ENCODE data around the gene VNN1.

VNN1 gene

DNA sequence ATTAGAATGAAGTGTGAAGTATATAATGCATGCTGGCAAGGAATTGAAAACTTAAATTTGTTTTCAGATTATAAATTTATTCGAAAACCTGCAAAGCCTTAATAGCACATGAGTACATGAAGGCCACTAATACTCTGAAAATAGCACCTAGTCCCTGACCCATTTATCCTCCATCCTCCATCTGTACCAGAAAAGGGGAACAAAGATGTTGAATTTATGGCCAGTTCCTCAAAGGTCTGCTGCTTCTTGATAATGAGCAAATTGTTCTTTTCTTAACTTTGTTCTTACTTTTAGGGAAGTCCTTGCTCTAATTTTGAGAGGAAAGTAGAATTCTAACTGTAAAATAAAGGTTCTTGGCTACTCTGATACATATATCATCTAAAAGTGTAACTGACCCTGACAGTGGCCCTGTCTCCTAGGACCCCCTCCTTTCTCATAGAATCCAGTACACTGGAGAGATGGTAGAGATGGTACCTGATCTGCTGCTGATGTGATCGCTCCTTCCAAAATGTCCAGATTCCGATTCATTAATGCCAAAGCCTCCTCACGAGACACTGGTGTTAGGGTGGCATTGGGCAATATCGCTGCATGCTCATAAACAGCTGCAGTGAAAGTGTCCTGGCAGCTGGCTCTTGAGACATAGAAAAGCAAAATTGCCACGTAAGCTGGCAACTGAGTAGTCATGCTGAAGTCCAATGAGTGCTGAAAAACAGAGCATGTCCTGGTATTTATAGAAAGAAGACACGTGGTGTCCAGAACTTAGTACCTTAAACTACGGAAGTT, at the start of gene VNN1:
TSS of gene VNN1 (minus strand) at position 704 of the 783 bp plus-strand sequence. CDS start at position 684, 20 bp downstream.
- DNase-seq (ENCODE audit: low read depth) = no peak

DNA sequence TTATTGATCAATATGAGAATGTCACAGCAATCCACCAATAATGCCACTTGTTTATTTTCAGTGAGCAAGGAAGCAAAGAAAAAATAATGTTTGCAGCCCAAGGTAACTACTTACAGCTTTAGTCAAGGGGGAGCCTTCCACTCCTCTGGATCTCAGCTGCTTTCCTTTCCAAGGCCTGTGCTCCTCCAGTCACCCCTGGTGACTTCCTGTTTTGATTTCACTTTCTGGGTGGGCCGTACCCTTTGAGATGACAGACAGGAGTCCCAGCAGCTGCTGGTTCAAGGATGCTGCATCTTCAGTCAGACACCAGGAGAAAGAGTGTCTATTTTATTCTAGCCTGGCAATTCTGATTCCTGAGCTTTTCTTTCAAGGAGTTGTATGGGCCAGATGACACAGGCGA, 49.4 kb upstream of the VNN1 start:
- DNase-seq (ENCODE audit: low read depth) = peak; percentile 7

- no peak for DNase-seq (ENCODE audit: low read depth)
Observed at GRCh38 chr6:132760256-132760655, 46.4 kb upstream of the VNN1 start.

GRCh38 chr6:132758689-132759088, 44.8 kb upstream of the VNN1 start:
- DNase-seq (ENCODE audit: low read depth) = no peak

- DNase-seq (ENCODE audit: low read depth) = no peak
Observed at GRCh38 chr6:132752255-132752654, 38.4 kb upstream of the VNN1 start.

DNA sequence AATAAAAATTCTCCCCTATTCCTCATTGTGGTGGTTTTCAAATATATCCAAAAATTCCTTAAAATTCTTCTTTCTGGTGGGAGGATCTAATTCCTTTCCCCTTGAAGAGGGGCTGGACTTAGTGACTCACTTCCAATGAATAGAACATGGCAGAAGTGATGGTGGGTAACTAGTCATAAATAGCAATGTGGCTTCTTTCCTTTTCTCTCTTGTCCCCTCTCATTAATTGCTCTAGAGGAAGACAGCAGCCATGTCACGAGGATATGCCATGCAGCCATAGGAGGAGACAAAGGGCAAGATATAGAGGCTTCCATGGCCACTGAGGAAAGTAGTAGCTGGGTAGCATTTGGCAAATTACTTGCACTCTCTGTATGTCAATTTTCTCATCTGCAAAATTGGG, 38.0 kb upstream of the VNN1 start:
- no peak for DNase-seq (ENCODE audit: low read depth)

- DNase-seq (ENCODE audit: low read depth) = no peak
Observed at GRCh38 chr6:132751306-132751705, 37.5 kb upstream of the VNN1 start.

DNA sequence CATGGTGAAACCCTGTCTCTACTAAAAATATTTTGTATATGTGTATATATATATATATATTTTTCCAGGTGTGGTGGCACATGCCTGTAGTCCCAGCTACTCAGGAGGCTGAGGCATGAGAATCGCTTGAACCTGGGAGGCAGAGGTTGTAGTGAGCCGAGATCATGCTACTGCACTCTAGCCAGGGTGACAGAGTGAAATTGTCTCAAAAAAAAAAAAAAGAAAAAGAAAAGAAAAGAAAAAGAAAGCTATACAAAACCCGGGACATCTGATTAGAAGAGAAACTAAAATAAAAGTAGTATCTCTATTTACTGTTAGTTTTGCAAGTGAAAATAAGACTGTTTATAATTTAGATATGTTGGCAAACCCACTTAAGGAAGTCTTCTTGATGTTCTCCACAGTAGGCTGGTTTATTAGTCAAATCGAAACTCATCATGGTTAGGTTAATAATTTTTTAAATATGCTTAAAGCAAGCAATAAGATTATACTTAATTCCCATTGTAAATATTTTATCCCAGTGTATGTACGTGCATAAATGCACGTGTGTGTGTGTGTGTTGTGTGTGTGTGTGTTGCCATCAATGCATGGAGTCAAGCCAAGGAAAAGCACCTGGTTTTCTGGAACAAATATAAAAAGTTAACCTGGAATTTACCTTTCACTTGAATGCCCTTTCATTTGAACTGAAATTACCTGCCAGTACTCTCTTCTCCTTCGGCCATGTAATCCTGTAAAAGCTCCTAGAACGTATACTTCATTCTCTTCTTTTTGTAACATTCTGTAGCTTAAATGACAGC, 36.8 kb upstream of the VNN1 start:
- no peak for DNase-seq (ENCODE audit: low read depth)

DNA sequence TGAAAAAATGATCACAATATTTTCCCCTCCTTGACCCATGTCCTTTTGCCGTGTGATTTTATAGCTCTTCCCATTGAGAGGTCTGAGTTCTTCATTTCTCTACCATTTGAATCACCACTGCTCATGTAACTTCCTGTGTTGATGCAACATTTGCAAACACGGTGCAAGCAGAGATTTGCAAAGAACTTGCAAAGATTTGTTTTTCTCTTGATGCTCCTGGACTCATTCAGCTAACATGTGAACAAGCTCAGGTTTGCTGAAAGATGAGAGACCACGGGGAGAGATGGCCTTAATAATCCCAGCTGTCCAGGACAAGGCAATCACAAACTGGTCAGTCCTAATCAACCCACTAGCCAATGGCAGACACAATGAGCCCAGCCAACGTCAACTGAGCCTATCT, 35.3 kb upstream of the VNN1 start:
- DNase-seq (ENCODE audit: low read depth) = no peak

GRCh38 chr6:132748446-132748845, 34.6 kb upstream of the VNN1 start:
- DNase-seq (ENCODE audit: low read depth) = no peak

- DNase-seq (ENCODE audit: low read depth) = no peak
Observed at GRCh38 chr6:132746048-132746447, 32.2 kb upstream of the VNN1 start.

GRCh38 chr6:132742495-132742894, 28.6 kb upstream of the VNN1 start:
- no peak for DNase-seq (ENCODE audit: low read depth)

DNA sequence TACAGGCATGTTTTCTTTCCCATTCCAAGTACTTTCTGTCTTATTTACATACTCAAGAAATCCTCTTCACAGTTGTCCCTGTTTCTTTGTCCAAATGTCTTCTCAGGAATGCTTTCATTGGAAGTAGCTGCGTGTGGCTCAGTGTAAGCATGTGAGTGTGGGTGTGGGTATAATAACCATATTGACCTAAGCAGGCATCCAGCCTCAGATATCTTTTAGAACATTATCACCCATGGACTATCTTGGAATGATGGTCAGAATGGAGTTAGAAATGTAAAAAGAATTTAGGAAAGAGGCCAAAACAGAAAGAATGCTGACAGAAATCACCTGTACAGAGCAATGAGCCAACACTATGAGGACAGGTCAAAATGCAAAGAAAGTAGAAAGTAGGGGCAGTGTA, 27.4 kb upstream of the VNN1 start:
- no peak for DNase-seq (ENCODE audit: low read depth)

DNA sequence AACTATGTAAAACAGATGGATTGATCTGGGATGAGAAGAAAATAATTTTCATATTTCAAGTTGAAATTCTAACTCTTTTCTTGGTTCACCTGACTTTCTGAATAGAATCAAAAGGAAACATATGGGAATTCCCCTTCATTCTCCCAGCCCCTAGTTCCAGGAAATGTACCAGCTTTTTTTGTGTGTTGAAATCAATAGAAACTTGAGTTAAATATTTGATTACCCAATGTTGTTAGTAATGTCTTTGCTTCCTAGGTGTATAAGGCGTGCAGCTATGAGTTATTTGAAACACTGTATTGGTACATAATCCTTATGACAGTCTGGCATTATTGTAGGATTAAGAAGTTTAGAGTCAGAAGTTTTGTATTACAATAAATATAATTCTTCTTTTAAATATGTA, 22.4 kb upstream of the VNN1 start:
- DNase-seq (ENCODE audit: low read depth) = no peak

- DNase-seq (ENCODE audit: low read depth) = no peak
Observed at GRCh38 chr6:132734694-132735236, 20.9 kb upstream of the VNN1 start.

DNA sequence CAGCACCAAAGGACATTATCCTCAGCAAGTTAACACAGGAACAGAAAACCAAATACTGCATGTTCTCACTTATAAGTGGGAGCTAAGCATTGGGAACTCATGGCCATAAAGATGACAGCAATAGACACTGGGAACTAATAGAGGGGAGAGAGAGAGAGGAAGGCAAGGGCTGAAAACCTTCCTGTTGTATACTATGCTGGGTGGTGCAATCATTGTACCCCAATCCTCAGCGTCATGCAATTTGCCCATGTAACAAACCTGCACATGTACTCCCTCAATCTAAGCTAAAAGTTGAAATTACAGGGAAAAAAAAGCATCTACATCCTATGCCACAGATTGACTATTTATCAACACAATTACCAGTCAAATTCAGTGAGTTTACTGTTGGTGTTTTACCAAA, 20.0 kb upstream of the VNN1 start:
- no peak for DNase-seq (ENCODE audit: low read depth)

DNA sequence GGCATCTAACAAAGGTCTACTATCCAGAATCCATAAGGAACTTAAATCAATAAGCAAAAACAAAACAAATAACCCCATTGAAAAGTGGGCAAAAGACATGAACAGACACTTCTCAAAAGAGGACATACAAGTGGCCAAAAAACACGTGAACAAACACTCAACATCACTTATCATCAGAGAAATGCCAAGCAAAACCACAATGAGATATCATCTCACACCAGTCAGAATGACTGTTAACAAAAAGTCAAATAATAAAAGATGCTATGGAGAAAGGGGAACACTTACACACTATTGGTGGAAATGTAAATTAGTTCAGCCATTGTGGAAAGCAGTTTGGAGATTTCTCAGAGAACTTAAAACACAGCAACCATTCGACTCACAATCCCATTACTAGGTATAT, 19.4 kb upstream of the VNN1 start:
- no peak for DNase-seq (ENCODE audit: low read depth)

DNA sequence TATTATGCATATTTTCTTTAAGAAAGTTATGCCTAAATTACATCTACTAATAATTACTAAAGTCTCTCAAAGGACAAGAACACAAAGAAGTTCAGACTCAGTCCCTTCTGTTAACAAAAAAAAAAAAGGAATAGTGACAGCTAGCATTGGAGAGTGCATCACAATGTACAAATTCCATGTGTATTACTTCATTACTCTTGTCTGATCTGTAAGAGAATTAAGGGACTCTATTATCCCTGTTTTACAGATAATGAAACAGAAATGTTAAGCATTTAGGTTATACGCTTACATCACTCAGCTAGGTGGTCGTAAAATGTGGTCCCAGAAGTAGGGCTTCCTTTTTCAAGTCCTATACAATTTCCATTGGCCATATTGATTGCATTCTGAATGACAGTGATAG, 17.2 kb upstream of the VNN1 start:
- DNase-seq (ENCODE audit: low read depth) = no peak

GRCh38 chr6:132730560-132730959, 16.7 kb upstream of the VNN1 start:
- no peak for DNase-seq (ENCODE audit: low read depth)

GRCh38 chr6:132728616-132729015, 14.8 kb upstream of the VNN1 start:
- no peak for DNase-seq (ENCODE audit: low read depth)

- no peak for DNase-seq (ENCODE audit: low read depth)
Observed at GRCh38 chr6:132726608-132726975, 12.7 kb upstream of the VNN1 start.

- DNase-seq (ENCODE audit: low read depth) = no peak
Observed at GRCh38 chr6:132725947-132726607, 12.2 kb upstream of the VNN1 start.

DNA sequence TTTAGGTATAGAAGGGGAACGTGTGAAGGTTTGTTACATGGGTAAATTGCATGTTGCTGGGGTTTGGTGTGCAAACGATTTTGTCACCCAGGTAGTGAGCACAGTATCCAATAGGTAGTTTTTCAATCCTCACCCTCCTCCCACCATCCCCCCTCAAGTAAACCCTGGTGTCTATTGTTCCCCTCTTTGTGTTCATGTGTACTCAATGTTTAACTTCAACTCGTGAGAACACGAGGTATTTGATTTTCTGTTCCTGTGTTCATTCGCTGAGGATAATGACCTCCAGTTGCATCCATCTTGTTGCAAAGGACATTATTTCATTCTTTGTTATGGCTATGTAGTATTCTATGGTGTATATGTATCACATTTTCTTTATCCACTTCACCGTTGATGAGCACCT, 11.6 kb upstream of the VNN1 start:
- DNase-seq (ENCODE audit: low read depth) = no peak

All from stimulated activated CD8-positive, alpha-beta memory T cell treated with anti-CD3 and anti-CD28 coated beads, Interleukin-12 subunit alpha, Interleukin-12 subunit beta, amount 100 ng/mL, for 4 hours (primary cell).